Uterus (tissue), 2 donors: Measurements from ENCODE around the gene NSD1.

Experiments
- CTCF ChIP-seq, 4 experiments: fragments of 200-600 bp in 2 of 4; fragments of 450-650 bp in 2 of 4; sonication (generic) in 2 of 4; IDR thresholded peaks; one replicate each; pipeline ENCODE4 v1.5.1; 2016 to 2019; ENCODE audit warnings: antibody characterized with exemption in 4 of 4, mild to moderate bottlenecking in 2 of 4, moderate library complexity in 1 of 4
- POLR2A ChIP-seq, 2 donors: fragments of 450-650 bp; IDR thresholded peaks; one replicate each; pipeline ENCODE4 v1.6.1; 2016; ENCODE audit warnings: antibody characterized with exemption in 2 of 2, mild to moderate bottlenecking in 1 of 2, moderate library complexity in 1 of 2

- TF ChIP-seq CTCF (IDR thresholded peaks at IDR 0.05) (no peak), POLR2A (IDR thresholded peaks at IDR 0.05) (no peak)
Measured at GRCh38 chr5:177183142-177183541, 49.6 kb downstream of the NSD1 start.
